ENCODE data around the gene SLC26A8. TPM values are rescaled to one million over a fixed set of nuclear protein-coding genes. Genes with fewer than 3 reads are reported as not detected.

The SLC26A8 gene
- total RNA-seq, 1 experiment from 2014 or later: not detected

DNA sequence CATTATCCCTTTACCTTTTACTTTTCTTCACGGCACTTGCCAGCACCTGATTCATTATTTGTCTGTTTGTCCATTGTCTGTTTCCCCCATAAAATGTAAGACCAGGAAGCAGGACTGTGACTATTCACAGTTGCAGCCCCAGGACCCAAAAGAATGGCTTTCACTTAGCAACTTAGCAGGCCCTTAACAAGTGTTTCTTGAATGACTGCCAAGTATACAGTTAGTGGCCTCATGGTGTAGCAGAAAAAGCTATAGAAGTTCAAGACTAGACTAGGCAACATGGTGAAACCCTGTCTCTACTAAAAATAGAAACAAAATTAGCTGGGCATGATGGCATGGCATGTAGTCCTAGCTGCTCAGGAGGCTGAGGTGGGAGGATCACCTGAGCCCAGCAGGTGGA, 4.3 kb downstream of the SLC26A8 start:
- H3F3A ChIP-seq (ENCODE audit: insufficient read depth, low read depth): peaks cover 6% of the 10 kb centered on the region; the same call in 1 of the 2 replicates
- no peak overlapping the region for H2AFZ ChIP-seq
- TF ChIP-seq, protein P1, sequence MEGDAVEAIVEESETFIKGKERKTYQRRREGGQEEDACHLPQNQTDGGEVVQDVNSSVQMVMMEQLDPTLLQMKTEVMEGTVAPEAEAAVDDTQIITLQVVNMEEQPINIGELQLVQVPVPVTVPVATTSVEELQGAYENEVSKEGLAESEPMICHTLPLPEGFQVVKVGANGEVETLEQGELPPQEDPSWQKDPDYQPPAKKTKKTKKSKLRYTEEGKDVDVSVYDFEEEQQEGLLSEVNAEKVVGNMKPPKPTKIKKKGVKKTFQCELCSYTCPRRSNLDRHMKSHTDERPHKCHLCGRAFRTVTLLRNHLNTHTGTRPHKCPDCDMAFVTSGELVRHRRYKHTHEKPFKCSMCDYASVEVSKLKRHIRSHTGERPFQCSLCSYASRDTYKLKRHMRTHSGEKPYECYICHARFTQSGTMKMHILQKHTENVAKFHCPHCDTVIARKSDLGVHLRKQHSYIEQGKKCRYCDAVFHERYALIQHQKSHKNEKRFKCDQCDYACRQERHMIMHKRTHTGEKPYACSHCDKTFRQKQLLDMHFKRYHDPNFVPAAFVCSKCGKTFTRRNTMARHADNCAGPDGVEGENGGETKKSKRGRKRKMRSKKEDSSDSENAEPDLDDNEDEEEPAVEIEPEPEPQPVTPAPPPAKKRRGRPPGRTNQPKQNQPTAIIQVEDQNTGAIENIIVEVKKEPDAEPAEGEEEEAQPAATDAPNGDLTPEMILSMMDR (conservative IDR thresholded peaks at IDR 0.05): no peak
- TF ChIP-seq EZH2 (IDR thresholded peaks at IDR 0.05; ENCODE audit: low read depth): no peak
- DNase-seq: no peak
- H4K20me1 ChIP-seq (ENCODE audit: insufficient read depth): no peaks in the 10 kb centered on the region
- no peaks in the 10 kb centered on the region for H3K27me3 ChIP-seq (ENCODE audit: insufficient read depth, low read depth)
- H3K4me1 ChIP-seq (replicated peaks; ENCODE audit: insufficient read depth): no peaks in the 10 kb centered on the region
- CTCF ChIA-PET: no interaction called here
- intact Hi-C loops (cut with micrococcal nuclease; ENCODE audit: unreplicated experiment): no loop called here
- BruUV-seq (replicated peaks): no TSS peak
- H3K9me3 ChIP-seq (ENCODE audit: insufficient read depth, low read depth): no peaks in the 10 kb centered on the region
- H3K79me2 ChIP-seq (ENCODE audit: low read depth): no peaks in the 10 kb centered on the region
- H3K27ac ChIP-seq: no peak overlapping the region
- H3K36me3 ChIP-seq (ENCODE audit: low read depth): no peaks in the 10 kb centered on the region
- POLR2A ChIA-PET (ENCODE audit: unreplicated experiment): no interaction called here
- no peak overlapping the region for H3K4me2 ChIP-seq
- H3K9me2 ChIP-seq (ENCODE audit: insufficient read depth): no peaks in the 10 kb centered on the region
- H3K4me3 ChIP-seq: no peak overlapping the region

GRCh38 chr6:36019167-36019566, 5.3 kb downstream of the SLC26A8 start:
- Histone ChIP-seq H3K4me1 (replicated peaks; ENCODE audit: insufficient read depth) (no peaks in the 10 kb centered on the region), H2AFZ (no peak overlapping the region), H3F3A (ENCODE audit: insufficient read depth, low read depth) (peaks cover 6% of the 10 kb centered on the region; the same call in 1 of the 2 replicates), H3K27me3 (ENCODE audit: insufficient read depth, low read depth) (no peaks in the 10 kb centered on the region), H4K20me1 (ENCODE audit: insufficient read depth) (no peaks in the 10 kb centered on the region), H3K9me2 (ENCODE audit: insufficient read depth) (no peaks in the 10 kb centered on the region), H3K27ac (no peak overlapping the region), H3K4me3 (no peak overlapping the region), H3K36me3 (ENCODE audit: low read depth) (no peaks in the 10 kb centered on the region), H3K4me2 (no peak overlapping the region), H3K9me3 (ENCODE audit: insufficient read depth, low read depth) (no peaks in the 10 kb centered on the region), H3K79me2 (ENCODE audit: low read depth) (no peaks in the 10 kb centered on the region)
- intact Hi-C loops (cut with micrococcal nuclease; ENCODE audit: unreplicated experiment): no loop called here
- ChIA-PET CTCF (no interaction called here), POLR2A (ENCODE audit: unreplicated experiment) (no interaction called here)
- BruUV-seq (replicated peaks): no TSS peak
- no peak for DNase-seq
- TF ChIP-seq, protein P1 (conservative IDR thresholded peaks at IDR 0.05): no peak
- no peak for TF ChIP-seq EZH2 (IDR thresholded peaks at IDR 0.05; ENCODE audit: low read depth)

DNA sequence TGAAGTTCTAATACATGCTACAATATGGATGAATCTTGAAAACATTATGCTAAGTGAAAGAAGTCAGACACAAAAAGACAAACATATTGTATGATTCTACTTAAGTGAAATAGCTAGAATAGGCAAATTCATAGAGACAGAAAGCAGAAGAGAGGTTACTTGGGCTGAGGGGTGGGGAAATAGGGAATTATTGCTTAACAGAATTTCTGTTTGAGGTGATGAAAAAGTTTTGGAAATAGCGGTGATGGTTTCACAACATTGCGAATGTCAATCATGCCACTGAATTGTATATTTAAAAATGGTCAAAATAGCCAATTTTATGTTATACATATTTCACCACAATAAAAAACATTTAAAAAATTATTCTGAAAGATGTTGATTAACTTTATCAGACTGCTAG, 6.1 kb downstream of the SLC26A8 start:
- CTCF ChIA-PET: no interaction called here
- DNase-seq: no peak
- Histone ChIP-seq H3K4me3 (no peak overlapping the region), H3K27me3 (ENCODE audit: insufficient read depth, low read depth) (no peaks in the 10 kb centered on the region), H3K9me2 (ENCODE audit: insufficient read depth) (no peaks in the 10 kb centered on the region), H3K36me3 (ENCODE audit: low read depth) (no peaks in the 10 kb centered on the region), H3K4me2 (no peak overlapping the region), H2AFZ (no peak overlapping the region), H3F3A (ENCODE audit: insufficient read depth, low read depth) (peaks cover 6% of the 10 kb centered on the region; the same call in 1 of the 2 replicates), H4K20me1 (ENCODE audit: insufficient read depth) (no peaks in the 10 kb centered on the region), H3K79me2 (ENCODE audit: low read depth) (no peaks in the 10 kb centered on the region), H3K27ac (no peak overlapping the region), H3K9me3 (ENCODE audit: insufficient read depth, low read depth) (no peaks in the 10 kb centered on the region), H3K4me1 (replicated peaks; ENCODE audit: insufficient read depth) (no peaks in the 10 kb centered on the region)
- intact Hi-C loops (cut with micrococcal nuclease; ENCODE audit: unreplicated experiment): no loop called here
- TF ChIP-seq, protein P1 (conservative IDR thresholded peaks at IDR 0.05): no peak
- no peak for TF ChIP-seq EZH2 (IDR thresholded peaks at IDR 0.05; ENCODE audit: low read depth)
- no TSS peak for BruUV-seq (replicated peaks)
- POLR2A ChIA-PET (ENCODE audit: unreplicated experiment): no interaction called here
